Ramos (cell line): ENCODE results near the gene MAP4K4.
"Not testable (repeated sequence)": the region's sequence is repeated elsewhere in the genome, so short reads cannot be mapped to it uniquely, and the experiment has no call there.

Source experiments
- in situ Hi-C: fragments of 300-500 bp; cut with MboI; formaldehyde crosslinking; loops from one replicate; pipeline ENCODE4 v1.14.3; 2022; ENCODE audit warnings: low sequenced_read_pairs; ENCODE audit not compliant: unreplicated experiment

MAP4K4 gene

DNA sequence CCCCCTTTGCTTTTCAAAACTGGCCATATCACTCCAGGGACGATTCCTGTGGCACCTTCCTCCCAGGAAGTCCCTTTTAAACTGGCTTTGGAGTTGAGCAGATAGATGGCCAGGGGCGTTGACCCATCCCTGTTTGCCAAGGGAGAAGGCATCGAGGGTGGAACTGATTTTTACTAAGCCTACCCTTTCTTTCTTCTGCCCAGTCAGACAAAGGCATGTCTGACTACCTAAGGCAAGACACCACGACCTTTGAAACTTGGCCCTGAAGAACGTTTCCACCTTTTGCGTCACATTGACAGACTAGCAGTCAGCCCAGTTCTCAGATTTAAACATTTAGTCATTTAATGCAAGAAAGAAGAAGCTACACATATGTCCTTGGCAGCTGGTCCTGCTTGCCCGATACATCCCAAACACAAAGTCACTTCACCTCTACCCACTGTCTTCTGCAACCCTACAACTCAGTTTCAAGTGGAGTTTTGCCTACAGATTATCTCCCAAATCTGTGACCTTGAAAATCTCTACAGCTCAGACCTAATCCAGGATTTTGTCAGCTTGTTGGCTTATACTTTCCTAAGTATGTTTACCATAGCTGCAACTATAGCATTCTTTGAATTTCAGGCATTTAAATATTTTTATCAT is 192.1 kb downstream of the MAP4K4 start:
- in situ Hi-C loops = no loop called here

DNA sequence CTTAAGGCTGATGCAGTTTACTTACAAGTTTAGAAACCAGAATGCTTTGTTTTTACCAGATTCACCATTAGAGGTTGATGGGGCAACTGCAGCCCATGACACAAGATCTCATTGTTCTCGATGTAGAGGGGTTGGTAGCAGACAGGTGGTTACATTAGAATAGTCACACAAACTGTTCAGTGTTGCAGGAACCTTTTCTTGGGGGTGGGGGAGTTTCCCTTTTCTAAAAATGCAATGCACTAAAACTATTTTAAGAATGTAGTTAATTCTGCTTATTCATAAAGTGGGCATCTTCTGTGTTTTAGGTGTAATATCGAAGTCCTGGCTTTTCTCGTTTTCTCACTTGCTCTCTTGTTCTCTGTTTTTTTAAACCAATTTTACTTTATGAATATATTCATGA is 194.9 kb downstream of the MAP4K4 start:
- in situ Hi-C loops = no loop called here

DNA sequence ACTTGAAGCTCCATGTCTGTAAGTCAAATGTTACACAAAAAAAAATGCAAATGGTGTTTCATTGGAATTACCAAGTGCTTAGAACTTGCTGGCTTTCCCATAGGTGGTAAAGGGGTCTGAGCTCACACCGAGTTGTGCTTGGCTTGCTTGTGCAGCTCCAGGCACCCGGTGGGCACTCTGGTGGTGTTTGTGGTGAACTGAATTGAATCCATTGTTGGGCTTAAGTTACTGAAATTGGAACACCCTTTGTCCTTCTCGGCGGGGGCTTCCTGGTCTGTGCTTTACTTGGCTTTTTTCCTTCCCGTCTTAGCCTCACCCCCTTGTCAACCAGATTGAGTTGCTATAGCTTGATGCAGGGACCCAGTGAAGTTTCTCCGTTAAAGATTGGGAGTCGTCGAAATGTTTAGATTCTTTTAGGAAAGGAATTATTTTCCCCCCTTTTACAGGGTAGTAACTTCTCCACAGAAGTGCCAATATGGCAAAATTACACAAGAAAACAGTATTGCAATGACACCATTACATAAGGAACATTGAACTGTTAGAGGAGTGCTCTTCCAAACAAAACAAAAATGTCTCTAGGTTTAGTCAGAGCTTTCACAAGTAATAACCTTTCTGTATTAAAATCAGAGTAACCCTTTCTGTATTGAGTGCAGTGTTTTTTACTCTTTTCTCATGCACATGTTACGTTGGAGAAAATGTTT is 196.3 kb downstream of the MAP4K4 start:
- in situ Hi-C loops = no loop called here

DNA sequence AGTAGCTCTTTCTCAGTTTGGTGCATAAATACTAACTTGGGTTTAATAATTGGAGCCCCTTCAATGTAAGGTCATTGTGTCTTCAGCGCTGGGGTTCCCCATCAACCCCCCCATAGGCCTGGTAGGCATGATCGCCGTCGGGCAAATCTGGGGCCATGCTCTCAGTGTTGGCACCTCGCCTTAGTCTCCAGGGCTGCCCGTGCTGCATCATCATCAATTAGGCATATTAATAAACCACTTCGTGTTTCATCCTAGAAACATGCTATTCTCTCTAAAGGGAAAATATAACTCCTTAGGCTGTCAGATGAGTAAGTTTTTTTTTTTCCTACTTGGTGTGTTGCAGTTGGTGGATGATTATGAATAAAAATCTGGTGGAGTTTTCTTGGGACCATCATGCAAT is 197.5 kb downstream of the MAP4K4 start:
- in situ Hi-C loops = no loop called here

DNA sequence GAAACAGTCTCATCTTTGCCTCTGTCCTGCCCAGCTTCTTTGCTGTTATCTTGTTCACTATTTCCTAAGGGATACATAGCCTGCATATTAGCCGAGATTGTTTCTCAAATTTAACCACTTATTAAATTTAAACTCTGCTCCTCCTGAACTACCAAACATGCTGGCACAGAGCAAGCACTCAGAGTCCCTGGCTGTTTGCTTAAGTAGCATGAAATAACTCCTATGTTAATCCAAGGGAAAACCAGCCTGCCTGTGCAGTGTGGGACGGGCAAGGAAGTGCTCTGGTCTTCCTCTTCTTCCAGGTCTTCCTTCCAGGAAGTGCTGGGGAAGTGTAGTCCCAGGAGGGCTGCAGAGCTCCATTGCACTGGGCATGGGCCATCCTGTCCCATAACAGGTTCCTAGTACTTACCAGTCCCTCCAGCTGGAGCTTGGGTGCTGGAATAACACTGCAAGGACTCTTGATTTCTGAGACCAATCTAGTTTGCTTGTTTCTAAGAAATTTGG is 198.4 kb downstream of the MAP4K4 start:
- in situ Hi-C loops = no loop called here

DNA sequence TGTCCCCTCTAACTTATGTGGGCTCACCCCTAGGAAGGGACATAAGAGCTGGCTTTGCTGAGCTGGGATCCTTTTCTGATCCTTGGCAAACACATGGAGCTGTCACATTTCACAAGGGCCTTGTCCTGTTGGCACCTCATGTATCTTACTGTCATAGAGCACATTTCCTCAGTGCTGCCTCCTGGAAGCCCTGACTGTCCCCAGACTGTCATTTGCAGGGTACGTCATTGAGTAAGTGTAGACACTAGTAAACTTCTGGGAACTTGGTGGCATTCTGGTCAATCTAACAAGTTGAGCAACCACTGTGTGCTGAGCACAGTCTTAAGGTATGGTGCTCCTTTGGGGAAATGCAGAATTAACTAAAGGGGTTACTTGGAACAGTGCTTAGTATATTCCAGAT is 199.8 kb downstream of the MAP4K4 start:
- in situ Hi-C loops = no loop called here

DNA sequence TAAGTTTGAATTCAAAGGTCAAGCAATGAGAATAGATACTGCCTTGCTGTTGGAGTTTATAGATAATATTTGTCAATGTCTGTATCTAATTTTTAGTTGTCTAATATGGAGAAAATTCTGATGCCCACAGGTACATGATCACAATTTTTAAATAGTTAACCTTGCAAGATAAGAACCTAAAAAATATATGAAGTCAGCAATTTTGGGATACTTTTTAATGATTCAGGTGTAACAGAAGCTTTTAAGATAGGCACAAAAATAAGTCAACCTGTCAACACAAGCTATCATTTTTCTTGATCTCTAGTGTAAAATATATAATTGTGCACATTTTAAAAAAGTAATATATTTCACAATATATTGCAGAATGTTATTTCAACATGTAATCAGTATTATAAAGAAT is 201.8 kb downstream of the MAP4K4 start:
- in situ Hi-C loops = no loop called here

DNA sequence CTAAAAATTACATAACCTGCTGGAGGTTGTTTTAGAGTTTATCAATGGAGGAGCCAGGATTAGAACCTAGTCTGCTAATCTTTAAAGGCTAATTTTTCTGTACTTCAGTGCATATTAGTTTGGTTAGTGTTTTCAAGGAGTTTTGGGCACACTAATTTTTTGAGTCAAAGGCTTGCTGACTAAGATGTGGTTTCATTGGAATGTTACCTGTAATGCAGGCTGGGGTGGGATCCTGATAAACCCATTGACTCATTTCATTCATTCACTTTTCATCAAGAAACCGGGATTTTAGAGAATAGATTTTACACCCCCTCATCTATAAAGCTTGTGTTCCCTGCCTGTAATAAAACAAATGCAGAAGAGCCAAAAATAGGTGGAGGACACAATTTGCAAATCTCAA is 202.4 kb downstream of the MAP4K4 start:
- in situ Hi-C loops = no loop called here

DNA sequence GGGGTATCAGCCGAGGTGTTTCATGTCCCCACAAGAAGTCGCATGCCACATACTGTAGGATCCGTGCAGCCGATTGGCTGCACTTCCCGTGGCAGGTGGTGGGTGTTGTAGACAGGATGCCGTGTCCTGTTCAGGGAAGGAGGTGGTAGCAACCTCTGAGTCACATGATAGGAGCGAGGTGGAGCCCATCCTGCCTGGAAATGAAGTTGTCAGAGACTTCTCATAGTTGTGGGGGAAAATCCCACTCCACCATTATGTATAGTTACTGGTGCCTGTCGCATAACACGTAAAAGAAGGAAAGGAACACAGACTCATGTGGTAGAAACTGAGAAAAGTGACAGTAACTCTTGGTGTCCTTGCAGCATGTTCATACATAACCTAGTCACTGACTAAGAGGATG is 202.9 kb downstream of the MAP4K4 start:
- in situ Hi-C loops = no loop called here

DNA sequence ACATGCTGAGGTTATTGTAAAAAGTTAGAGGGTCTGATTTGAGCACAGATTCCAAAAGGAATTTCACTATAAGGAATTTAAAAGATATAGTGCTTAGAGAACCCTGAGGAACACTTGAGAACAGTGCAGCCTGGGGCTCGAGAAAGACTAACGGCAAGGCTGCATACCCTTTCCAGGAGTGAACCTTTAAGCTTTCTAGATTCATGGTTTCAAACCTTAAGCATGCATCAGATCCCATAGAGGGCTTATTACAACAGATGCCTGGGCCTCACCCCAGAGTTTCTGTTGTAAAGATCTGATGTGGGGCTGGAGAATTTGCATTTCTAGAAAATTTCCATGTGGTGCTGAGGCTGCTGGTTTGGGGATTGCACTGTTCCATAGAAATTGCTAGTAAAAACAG is 203.7 kb downstream of the MAP4K4 start:
- in situ Hi-C loops = no loop called here

DNA sequence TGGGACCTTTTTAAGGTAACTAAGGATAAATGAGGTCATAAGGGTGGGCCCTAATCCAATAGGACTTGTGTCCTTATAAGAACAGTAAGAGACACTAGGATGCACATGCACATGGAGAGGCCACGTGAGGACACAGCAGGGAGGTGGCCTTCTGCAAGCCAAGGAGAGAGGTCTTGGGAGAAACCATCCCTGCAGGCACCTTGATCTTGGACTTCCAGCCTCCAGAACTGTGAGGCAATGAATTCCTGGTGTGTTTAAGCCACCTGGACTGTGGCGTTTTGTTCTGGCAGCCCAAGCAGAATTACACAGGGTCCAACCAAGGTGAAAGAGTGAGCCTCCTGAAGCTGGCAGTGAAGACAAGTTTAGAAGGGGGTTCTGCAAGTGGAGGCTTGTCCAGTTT is 204.7 kb downstream of the MAP4K4 start:
- in situ Hi-C loops = no loop called here

DNA sequence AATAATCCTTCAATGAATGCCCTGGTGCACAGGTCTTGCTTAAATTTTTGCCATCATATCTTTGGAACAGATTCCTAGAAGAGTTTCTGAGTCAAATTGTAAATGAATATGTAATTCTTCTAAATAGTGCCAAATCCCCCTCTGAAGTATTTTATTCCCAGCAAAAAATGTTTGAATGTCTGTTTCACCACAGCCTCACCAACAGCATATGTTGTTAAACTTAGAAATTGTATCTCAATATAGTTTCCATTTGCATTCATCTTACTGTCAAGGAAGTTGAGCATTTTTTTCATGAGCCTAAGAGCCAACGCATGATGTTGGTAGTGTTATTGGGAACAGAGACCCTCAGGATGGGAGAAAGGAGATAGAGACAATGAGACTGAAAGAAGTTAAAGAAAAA is 207.4 kb downstream of the MAP4K4 start:
- in situ Hi-C loops = no loop called here

DNA sequence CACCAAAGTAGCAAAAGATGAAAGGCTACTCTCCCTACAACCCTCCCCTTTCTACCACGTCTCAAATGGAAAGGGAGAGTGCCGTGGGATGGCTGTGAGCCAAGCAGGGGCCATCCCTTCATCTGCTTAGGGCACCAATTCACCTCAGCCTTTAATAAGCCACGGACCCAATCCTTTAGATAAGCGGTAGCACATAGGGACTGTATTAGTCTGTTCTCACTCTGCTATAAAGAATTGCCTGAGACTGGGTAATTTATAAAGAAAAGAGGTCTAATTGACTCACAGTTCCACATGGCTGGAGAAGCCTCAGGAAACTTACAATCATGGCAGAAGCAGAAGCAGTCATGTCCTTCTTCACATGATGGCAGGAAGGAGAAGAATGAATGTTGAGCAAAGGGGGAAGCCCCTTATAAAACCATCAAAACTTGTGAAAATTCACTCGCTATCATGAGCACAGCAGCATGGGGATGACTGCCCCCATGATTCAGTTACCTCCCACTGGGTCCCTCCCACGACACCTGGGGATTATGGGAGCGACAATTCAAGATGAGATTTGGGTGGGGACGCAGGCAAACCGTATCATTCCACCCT is 208.3 kb downstream of the MAP4K4 start:
- in situ Hi-C loops = no loop called here

DNA sequence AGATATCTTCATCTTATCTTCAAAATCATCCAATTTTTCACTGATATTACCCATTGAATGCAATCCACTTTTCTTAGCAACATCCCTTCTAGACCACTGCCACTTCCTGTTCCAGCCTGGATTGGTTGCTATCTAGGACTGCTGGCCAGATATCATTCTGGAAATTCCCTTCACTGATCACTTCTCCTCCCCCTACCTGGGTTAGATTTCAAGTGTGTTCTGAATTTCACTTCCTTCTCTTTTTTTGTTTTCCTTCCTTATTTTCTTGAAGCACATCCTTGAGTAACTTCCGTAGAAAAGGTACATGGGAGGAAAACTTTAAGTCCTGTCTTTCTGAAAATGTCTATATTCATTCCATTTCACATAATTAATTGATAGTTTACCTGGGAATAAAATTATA is 212.3 kb downstream of the MAP4K4 start:
- in situ Hi-C loops = no loop called here

DNA sequence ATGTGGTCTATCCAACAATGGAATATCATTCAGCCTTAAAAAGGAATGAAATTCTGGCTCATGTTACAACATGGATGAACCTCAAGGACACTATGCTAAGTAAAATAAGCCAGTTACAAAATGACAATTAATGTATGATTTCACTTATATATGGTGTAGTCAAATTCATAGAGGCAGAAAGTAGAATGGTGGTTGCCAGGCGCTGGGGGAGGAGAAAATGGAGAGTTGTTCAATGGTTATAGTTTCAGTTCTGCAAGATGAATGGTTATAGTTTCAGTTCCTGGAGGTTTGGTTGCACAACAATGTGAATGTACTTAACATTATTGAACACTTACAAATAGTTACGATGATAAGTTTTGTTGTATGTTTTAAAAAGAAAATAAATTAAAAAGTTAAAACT is 215.0 kb downstream of the MAP4K4 start:
- in situ Hi-C loops = no loop called here

DNA sequence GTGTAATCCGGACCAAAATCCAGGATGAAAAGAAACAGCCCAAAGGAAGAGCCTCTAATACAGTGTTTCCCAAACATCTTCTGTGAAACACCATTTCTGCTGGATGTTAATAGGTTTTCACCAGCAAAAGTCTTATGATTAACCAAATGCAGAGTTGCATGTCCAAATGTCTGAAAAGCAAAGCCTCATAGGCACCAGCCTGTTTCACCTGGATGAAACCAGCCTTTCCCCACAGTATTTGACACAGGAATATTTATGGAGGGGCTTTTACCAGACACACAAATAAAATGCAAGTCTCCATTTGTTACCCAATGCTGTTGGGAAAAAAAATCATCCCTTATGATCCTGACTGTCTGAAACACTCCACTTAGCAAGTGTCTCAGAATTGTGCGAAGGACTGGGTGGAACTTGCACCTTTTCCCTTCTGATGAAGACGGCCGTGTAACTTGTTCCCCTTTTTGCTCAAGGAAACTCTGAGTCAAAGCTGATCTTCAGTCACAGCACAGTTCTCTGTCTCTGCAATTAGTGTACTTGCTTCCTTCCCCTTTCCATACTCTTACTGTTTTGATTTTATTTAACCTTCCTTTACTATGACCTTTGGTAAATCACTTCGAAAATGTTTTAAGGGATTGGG is 223.9 kb downstream of the MAP4K4 start:
- in situ Hi-C loops = no loop called here

DNA sequence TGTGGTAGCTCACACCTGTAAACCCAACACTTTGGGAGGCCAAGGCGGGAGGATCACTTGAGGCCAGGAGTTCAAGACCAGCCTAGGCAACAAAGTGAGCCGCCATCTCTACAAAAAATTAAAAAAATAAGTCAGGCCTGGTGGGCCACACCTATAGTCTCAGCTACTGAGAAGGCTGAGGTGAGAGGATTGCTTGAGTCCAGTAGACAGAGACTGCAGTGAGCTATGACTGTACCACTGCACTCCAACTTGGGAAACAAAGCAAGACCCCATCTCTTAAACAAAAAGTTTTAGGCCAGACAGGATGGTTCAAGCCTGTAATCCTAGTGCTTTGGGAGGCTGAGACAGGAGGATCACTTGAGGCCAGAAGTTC is 224.4 kb downstream of the MAP4K4 start:
- in situ Hi-C loops = no loop called here

DNA sequence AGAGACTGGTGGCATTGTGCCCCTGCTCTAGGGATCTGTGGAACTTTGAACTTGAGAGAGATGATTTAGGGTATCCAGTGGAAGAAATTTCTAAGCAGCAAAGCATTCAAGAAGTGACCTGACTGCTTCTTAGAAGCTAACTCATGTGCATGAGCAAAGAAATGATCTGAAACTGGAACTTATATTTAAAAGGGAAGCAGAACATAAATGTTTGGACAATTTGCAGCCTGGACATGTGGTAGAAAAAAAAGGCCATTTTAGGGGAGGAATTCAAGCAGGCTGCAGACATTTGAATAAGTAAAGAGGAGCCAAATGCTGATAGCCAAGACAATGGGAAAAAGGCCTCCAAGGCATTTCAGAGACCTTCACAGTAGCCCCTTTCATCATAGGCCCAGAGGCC is 226.8 kb downstream of the MAP4K4 start:
- in situ Hi-C loops = not testable (repeated sequence)

DNA sequence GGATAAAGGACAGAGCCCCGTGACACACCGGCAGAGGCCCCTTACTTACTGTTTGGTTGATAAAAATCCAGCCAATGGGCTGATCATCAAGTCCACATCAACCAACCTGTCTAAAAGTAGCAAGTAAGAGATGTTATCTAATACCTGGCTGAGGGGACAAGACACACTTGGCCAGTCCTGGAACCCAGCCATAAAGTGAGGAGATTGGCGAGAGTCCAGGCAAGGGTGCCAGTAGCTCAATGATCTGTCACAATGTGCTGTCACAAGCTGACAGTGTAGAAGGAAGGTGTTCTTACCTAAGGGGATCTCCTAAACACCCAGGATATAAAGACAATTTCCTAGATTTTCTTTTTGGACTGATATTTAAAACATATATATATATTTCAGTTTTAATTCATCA is 232.5 kb downstream of the MAP4K4 start:
- in situ Hi-C loops = no loop called here

DNA sequence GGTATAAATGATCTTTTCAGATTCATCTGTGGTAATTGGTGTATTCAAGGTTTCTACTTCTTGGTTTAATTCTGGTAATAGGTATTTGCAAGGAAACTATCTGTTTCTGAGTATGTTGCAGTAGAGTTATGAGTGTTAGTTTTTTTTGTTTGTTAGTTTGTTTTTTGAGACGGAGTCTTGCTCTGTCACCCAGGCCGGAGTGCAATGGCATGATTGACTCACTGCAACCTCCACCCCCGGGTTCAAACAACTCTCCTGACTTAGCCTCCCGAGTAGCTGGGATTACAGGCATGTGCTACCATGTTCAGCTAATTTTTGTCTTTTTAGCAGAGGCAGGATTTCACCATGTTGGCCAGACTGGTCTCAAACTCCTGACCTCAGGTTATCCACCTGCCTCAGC is 233.3 kb downstream of the MAP4K4 start:
- in situ Hi-C loops = no loop called here

DNA sequence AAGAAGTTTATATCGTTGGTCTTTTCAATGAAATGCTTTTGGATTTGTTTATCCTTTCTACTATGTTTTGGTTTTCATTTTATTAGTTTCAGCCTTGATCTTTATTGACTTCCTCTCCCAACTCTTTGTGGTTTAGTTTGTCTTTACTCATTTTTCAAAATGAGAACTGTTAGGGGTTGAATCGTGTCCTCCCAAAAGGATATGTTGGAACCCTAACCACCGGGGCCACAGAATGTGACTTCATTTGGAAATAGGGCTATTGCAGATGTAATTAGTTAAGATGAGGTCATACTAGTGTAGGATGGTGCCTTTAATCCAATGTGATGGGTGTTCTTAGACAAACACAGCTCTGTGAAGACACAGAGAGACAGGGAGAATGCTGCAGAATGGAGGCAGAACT is 233.9 kb downstream of the MAP4K4 start:
- in situ Hi-C loops = no loop called here
